Glomerular endothelial cell (primary cell): ENCODE measurements around the gene HYAL3. TPM values are rescaled to one million over a fixed set of nuclear protein-coding genes. Genes with fewer than 3 reads are reported as not detected.
"Not testable (repeated sequence)": the region's sequence is repeated elsewhere in the genome, so short reads cannot be mapped to it uniquely, and the experiment has no call there.

ENCODE experiments used
- DNase-seq: peaks from one replicate; pipeline ENCODE4 v3.0.0-alpha.2; 2011; ENCODE audit warnings: low read depth, low spot score; ENCODE audit errors: extremely low read depth
- total RNA-seq: library from RNA; depleted of rRNA; stranded (reverse); fragments of >200 nt; gene quantifications from 2 replicates; pipeline ENCODE4 v1.2.3, GENCODE V29; 2015

The HYAL3 gene
- total RNA-seq, 1 donor from 2014 or later: 7.6 TPM

DNA sequence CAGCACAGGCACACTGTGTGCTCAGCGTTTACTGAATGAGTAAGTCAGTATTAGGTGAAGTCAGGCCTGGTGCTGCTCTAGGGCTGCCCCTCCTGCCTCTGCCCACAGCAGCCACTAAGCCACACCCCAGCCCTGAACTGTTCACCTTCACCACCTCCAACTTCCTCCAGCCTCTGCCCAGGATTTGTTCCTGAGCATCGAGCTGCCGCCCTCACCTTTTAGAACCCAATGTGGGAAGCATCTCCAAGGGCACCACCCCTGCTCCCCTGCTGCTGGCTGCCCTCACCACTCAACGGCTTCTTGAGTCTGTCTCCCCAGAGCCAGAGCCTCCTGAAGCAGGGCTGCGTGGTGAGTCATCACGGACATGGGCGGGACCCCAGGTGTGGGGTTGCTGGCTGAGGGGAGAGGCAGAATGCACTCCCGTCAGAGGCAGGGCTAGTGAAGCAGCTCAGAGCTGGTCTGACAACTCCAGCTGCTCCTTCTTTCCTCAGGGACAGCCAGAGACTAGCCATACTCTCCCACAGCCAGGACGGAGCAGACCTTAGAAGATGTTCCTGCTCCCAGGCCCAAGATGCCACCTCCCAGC, 17.5 kb upstream of the HYAL3 start:
- DNase-seq: no peak

DNA sequence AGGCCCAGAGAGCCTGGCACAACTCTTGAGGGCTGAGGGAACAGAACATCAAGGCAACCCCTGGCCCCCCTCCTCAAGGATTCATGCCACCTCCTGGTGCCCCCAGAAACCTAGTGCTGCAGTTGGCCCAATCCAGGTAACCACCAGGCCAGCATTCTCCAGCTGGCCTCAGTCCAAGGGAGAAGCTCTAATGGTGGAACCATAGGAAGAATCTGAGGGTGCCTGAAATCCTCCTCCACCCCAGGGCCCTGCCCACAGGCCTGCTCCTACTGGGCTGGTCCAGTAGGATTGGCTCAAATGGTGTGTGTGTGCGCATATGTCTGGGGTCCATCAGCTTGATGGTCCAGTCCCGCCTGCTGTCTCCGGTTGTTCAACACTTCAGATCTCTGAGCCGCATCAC, 15.6 kb upstream of the HYAL3 start:
- no peak for DNase-seq

DNA sequence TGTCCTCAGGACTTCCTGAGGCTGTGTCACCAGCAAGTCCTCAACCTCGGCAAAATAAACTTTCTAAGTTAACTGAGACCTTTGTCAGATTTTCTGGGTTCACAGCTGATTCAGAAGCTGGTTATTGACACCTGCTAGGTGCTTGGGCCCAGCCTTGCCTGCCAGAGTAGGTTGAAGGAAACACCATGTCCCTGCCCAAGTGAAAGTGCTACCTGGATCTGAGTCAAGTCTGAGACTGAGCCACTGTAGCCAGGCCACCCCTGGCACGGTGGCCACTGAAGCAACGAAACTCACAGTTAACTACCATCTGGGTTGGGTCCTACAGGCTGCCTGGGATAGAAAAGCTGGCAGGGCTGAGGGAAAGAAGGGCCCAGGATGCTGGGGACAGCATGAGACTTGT, 15.1 kb upstream of the HYAL3 start:
- DNase-seq: no peak

- DNase-seq: not testable (repeated sequence)
Observed at GRCh38 chr3:50312041-50312440, 12.8 kb upstream of the HYAL3 start.

- DNase-seq: no peak
Observed at GRCh38 chr3:50304601-50305000, 5.4 kb upstream of the HYAL3 start.

GRCh38 chr3:50303013-50303815, 4.0 kb upstream of the HYAL3 start, which contains the start of gene HYAL1:
Gene HYAL1, minus strand, starts transcription at chr3:50303574. Its CDS starts 618 bp downstream, at chr3:50302956.
- DNase-seq: no peak

DNA sequence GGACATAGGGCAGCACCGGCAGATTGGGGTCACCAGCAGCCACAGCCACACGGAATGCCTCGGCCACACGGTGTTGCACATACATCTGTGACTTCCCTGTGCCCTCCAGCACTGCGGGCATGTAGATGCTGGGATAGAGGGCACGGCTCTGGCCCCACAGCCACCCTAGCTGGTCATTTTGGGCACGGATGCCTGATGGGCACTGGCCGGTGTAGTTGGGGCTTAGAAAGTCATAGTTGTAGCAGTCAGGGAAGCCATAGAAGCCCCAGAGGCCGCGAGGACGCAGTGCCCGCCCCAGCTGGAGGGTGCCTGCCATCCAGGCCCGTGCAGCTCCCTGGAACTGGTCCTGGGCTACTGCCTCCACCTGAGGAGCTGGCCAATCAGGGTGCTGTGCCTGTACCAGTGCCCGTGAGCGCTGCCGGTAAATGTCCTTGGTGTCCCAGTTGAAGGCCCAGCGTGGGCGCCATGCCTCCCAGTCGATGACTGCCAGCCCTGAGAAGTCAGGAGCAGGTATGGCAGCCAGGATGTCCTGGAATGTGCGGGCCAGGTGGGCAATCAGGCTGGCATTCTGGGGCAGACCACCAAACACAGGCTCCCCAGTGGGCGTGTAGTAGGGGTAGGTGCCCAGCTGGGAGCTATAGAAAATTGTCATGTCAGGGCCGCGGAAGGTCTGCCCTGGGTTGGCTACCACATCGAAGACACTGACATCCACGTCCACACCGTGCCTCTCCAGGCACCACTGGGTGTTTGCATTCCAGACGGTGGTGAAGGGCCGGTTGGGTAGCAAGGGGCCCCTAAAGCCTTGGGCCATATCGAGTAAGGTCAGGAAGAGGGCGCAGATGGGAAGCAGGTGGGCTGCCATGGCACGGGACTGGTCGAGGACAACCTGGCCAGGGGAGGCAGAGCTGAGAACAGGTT, 3.1 kb upstream of the HYAL3 start:
- no peak for DNase-seq

GRCh38 chr3:50300681-50301254, 1.6 kb upstream of the HYAL3 start:
- DNase-seq: no peak

DNA sequence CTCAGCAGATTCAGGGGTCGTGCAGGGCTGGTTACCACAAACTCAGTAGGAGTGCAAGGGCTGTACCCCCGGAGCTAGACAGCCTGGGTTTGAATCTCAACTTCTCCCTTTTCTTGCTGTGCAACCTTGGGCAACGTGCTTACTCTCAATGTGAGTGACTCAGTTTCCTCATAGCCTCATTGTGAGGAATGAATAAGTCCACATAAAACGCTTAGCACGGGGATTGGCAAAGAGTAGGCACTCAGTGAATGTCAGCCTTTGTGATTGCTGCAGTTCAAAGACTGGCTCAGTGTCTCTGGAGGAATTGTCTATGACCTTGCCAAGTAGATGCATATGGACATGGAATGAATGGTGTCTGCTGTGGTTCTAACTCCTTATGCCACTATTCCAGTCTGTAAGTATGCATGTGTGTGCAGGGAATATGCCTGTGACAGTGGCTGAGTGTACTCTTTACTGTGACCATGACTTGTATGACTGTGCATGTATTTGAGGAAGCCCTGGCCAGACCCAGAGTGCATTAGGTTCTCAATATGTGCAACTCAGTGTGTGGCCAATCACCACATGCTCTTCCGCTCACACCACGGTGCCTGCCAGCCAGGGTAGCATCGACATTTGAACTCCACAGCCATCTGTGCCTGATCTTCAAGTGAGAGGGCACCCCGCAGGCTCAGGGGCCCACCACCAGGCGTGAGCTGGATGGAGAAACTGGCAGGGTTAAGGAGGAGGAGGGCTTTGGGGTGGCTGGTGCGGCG, 900 bp upstream of the HYAL3 start:
- no peak for DNase-seq

GRCh38 chr3:50299638-50299928, 378 bp upstream of the HYAL3 start:
- no peak for DNase-seq

GRCh38 chr3:50297896-50298725, 1.1 kb downstream of the HYAL3 start:
- no peak for DNase-seq

- DNase-seq: no peak
Observed at GRCh38 chr3:50297384-50297775, 1.8 kb downstream of the HYAL3 start.

DNA sequence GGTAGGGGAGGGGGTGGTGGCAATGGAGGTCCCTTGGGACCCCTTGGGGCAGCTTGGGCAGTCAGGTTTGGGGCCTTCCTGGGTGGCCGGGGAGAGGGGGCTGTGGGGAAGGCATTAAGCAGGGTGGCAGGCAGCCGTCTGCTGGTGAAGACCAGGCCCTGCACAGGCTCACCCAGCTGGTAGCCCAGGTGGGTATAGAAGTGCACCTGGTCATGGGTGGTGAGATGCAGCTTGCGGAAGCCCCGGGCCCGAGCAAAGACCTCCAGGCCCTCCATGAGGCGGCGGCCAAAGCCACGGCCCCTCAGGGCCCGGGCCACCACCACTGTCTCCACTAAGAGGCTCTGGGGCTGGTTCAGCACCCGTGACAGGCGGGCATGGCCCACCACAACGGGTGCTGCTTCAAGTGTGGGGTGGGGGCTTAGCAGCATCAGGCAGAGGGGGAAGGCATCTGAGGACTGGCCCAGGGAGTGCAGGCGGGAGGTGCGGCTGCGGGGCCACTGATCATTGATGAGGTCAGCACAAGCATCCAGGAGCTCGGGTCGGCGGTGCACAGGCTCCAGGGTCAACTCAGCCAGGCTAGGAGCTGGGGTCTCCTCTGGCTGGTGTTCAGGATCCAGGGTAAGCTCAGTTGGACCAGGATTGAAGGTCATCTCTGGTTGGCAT, 2.4 kb downstream of the HYAL3 start:
- no peak for DNase-seq

DNA sequence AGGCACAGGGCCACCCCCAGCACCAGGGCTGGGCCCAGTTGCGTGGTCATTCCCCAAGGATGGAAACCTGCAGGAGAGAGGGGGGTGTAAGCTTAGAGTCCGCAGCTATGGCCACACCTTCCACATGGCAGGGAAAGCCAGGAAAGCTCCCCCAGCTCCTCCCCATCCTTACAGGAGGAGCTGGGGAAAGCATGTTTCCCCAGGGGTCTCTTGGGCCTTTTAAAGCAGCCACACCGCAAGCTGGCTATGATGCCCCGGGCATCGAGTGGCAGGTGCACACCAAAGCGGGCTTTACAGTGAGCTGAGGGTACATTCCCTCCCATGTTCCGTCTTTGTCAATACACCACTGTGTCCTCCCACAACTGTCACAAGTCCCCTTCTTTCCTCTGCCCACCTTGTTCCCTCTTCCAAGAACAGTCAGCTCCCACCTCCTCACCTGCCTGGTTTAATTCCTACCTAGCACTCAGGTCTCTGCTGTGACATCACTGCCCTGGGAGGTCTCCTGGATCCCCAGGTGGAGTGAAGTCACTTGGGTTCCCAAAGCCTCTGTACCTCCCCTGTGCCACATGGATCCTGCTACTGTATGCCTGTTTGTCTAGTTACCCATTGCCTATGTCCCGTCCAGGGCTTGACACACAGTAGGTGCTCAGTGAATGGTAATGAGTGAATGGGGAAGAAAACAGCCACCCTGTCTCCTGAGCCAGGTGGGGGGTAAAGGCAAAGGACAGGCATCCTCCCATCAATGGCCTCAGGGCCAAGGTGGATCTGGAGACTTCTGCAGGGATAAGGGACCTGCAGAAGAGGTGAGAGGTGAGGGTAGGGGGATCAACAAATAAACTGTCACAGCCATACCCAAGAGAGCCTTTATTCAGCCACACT, 3.4 kb downstream of the HYAL3 start:
- DNase-seq: no peak

- no peak for DNase-seq
Observed at GRCh38 chr3:50294492-50295403, 4.5 kb downstream of the HYAL3 start.

DNA sequence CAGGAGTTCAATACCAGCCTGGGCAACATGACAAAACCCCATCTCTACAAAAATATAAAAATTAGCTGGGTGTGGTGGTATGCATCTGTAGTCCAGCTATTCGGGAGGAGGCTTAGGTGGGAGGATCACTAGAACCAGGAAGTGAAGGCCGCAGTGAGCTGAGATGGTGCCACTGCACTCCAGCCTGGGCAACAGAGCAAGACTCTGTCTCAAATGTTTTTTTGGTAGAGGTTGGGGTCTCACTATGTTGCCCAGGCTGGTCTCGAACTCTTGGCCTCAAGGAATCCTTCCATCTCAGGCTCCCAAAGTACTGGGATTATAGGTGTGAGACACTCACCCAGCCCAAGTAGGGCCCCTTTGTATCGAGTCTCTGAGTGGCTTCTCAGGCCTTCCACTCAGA, 5.1 kb downstream of the HYAL3 start:
- no peak for DNase-seq
